ENCODE data around the gene DNAH6. TPM values are rescaled to one million over a fixed set of nuclear protein-coding genes. Genes with fewer than 3 reads are reported as not detected.
"Not testable (repeated sequence)": the region's sequence is repeated elsewhere in the genome, so short reads cannot be mapped to it uniquely, and the experiment has no call there.

Gene DNAH6
- total RNA-seq = under 1 TPM; 0.24 to 0.30 TPM

GRCh38 chr2:84516234-84516986 lies at the start of gene DNAH6:
Gene DNAH6, plus strand, starts transcription at chr2:84516498. Its CDS starts 1,329 bp downstream, at chr2:84517827.
- Histone ChIP-seq H3K27me3 (no peaks in the 10 kb centered on the region), H3K9me3 (no peaks in the 10 kb centered on the region), H3K4me1 (peaks cover 0 to 5% of the 10 kb centered on the region in 2 donors), H3K27ac (no peak within 1 kb of the TSS), H3K4me3 (peak within 1 kb of the TSS; percentile 34 to 50), H3K36me3 (no peaks in the 10 kb centered on the region)
- DNase-seq (ENCODE audit: low spot score) = peak; percentile 97
- TF ChIP-seq CTCF (IDR thresholded peaks at IDR 0.05) = no peak

- no peak for TF ChIP-seq CTCF (IDR thresholded peaks at IDR 0.05)
- Histone ChIP-seq H3K9me3 (peaks cover 0 to 12% of the 10 kb centered on the region in 2 donors), H3K4me1 (no peaks in the 10 kb centered on the region), H3K27ac (no peak overlapping the region), H3K36me3 (no peaks in the 10 kb centered on the region), H3K4me3 (no peak overlapping the region), H3K27me3 (no peaks in the 10 kb centered on the region)
- no peak for DNase-seq (ENCODE audit: low spot score)
These were observed 48.9 kb upstream of the DNAH6 start for GRCh38 chr2:84467389-84467788.

GRCh38 chr2:84472423-84472822 lies 43.9 kb upstream of the DNAH6 start:
- not testable (repeated sequence) for H3K27me3 ChIP-seq; H3K27ac ChIP-seq; H3K4me3 ChIP-seq; H3K36me3 ChIP-seq; H3K4me1 ChIP-seq; DNase-seq (ENCODE audit: low spot score)
- peaks cover 0 to 20% of the 10 kb centered on the region in 2 donors for H3K9me3 ChIP-seq

GRCh38 chr2:84472856-84473565 lies 43.3 kb upstream of the DNAH6 start:
- Histone ChIP-seq H3K9me3 (peaks cover 0 to 22% of the 10 kb centered on the region in 2 donors), H3K4me3 (no peak overlapping the region), H3K27ac (no peak overlapping the region), H3K36me3 (no peaks in the 10 kb centered on the region), H3K27me3 (no peaks in the 10 kb centered on the region), H3K4me1 (no peaks in the 10 kb centered on the region)
- no peak for DNase-seq (ENCODE audit: low spot score)
- TF ChIP-seq CTCF (IDR thresholded peaks at IDR 0.05) = no peak

- Histone ChIP-seq H3K27ac (no peak overlapping the region), H3K4me3 (no peak overlapping the region), H3K4me1 (no peaks in the 10 kb centered on the region), H3K27me3 (no peaks in the 10 kb centered on the region), H3K36me3 (no peaks in the 10 kb centered on the region), H3K9me3 (peaks cover 0 to 22% of the 10 kb centered on the region in 2 donors)
- DNase-seq (ENCODE audit: low spot score) = no peak
- TF ChIP-seq CTCF (IDR thresholded peaks at IDR 0.05) = no peak
These were observed 42.1 kb upstream of the DNAH6 start for GRCh38 chr2:84474176-84474575.

GRCh38 chr2:84477886-84478285 lies 38.4 kb upstream of the DNAH6 start:
- no peak overlapping the region for H3K4me3 ChIP-seq
- no peaks in the 10 kb centered on the region for H3K36me3 ChIP-seq
- no peaks in the 10 kb centered on the region for H3K4me1 ChIP-seq
- no peak overlapping the region for H3K27ac ChIP-seq
- no peaks in the 10 kb centered on the region for H3K27me3 ChIP-seq
- H3K9me3 ChIP-seq = peaks cover 0 to 11% of the 10 kb centered on the region in 2 donors
- DNase-seq (ENCODE audit: low spot score) = no peak
- TF ChIP-seq CTCF (IDR thresholded peaks at IDR 0.05) = no peak
